ENCODE measurements around the gene CCNG2. TPM values are rescaled to one million over a fixed set of nuclear protein-coding genes. Genes with fewer than 3 reads are reported as not detected.
A peak's percentile ranks its signal among the peaks of the same experiment; 100 is the strongest.

The CCNG2 gene
- total and polyA plus RNA-seq, 2 of the 13 experiments (the other 11 are each of a cell fraction or from before 2014, with no cell fraction given), result 3.9 to 11.5 TPM

- TF ChIP-seq BRCA1 (CRISPR knock-in tag; IDR thresholded peaks at IDR 0.05), result no peak
- no peak for TF ChIP-seq MAF1 (CRISPR knock-in tag; IDR thresholded peaks at IDR 0.05; ENCODE audit: borderline replicate concordance)
- TF ChIP-seq ZNF607 (CRISPR knock-in tag; IDR thresholded peaks at IDR 0.05; ENCODE audit: borderline replicate concordance), result no peak
Measured at GRCh38 chr4:77189412-77189811, 32.4 kb downstream of the CCNG2 start (continued).

- Histone ChIP-seq H3K4me2 (ENCODE audit: low read depth, low read length) (no peak overlapping the region), H3K4me3 (replicated peaks in 1 of 3; ENCODE audit: insufficient read depth in 1 of 3, low read depth in 2 of 3, low read length in 3 of 3) (no peak overlapping the region), H3K9me3 (ENCODE audit: low read length) (no peaks in the 10 kb centered on the region), H3K27ac (ENCODE audit: extremely low read length, insufficient read depth, low read length) (no peak overlapping the region), H4K20me1 (ENCODE audit: insufficient read depth, low read length) (no peaks in the 10 kb centered on the region), H3K4me1 (ENCODE audit: insufficient read depth, low read length) (no peaks in the 10 kb centered on the region), H2AFZ (ENCODE audit: low read length) (no peak overlapping the region), H3K79me2 (ENCODE audit: insufficient read depth, low read length) (no peaks in the 10 kb centered on the region), H3K36me3 (replicated peaks in 1 of 2; ENCODE audit: control insufficient read depth in 1 of 2, insufficient read depth in 2 of 2, low read length in 2 of 2) (no peaks in the 10 kb centered on the region), H3K27me3 (ENCODE audit: control insufficient read depth in 1 of 2, insufficient read depth in 2 of 2, low read length in 2 of 2) (peaks cover 0 to 14% of the 10 kb centered on the region in 2 experiments; a peak in 3 of 5 replicates), H3K9ac (ENCODE audit: insufficient read depth, low read depth, low read length) (no peak overlapping the region)
- WGBS (ENCODE audit: low lambda C conversion rate), result 38% methylated on average over 1 of the region's 1 CpG
- ChIA-PET POLR2A (no interaction called here), CTCF (ENCODE audit: low intra/inter-chr PET ratio, low total read pairs) (no interaction called here)
- FAIRE-seq (no peak), ATAC-seq (no peak; the same call in 2 of the 3 replicates), DNase-seq (ENCODE audit: low spot score) (no peak)
- no TSS peak for BruUV-seq (replicated peaks)
- TF ChIP-seq ZNF282 (IDR thresholded peaks at IDR 0.05; ENCODE audit: partially characterized antibody), result no peak
- TF ChIP-seq FOSL2 (CRISPR knock-in tag; IDR thresholded peaks at IDR 0.05), result peak; percentile 22; the same call in 1 of the 2 replicates
- intact Hi-C loops (cut with micrococcal nuclease; ENCODE audit: unreplicated experiment) (no loop called here), in situ Hi-C loops (cut with HindIII; ENCODE audit: extremely low pct_ligation_motif_present, low pct_unique_long_range_greater_than_20kb) (no loop called here)
Measured at GRCh38 chr4:77190053-77190452, 33.0 kb downstream of the CCNG2 start.

DNA sequence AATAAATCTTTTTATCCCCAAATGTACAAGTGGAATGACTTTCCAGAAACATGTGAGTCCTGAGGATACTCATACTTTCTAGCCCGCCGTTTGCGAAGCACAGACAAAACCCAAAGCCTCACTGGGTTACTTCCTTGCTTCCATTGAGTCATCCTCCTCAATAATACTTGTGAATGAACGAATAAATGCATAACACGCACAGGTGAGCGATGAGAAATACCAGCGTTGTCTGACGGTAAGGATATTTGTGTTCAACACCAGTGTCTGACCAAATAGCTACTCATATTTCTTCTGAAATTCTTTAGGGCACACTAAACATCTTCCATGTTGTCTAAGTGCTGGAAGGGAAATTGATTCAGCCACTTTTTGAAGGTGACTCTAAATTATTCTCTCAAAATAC, 36.0 kb downstream of the CCNG2 start:
- H3K4me1 ChIP-seq (ENCODE audit: insufficient read depth, low read length), result no peaks in the 10 kb centered on the region
- WGBS (ENCODE audit: low lambda C conversion rate), result 73% methylated on average over 8 of the region's 8 CpGs
- no peak overlapping the region for H3K4me3 ChIP-seq (replicated peaks in 1 of 3; ENCODE audit: insufficient read depth in 1 of 3, low read depth in 2 of 3, low read length in 3 of 3)
- POLR2A ChIA-PET, result no interaction called here
- no peaks in the 10 kb centered on the region for H3K36me3 ChIP-seq (replicated peaks in 1 of 2; ENCODE audit: control insufficient read depth in 1 of 2, insufficient read depth in 2 of 2, low read length in 2 of 2)
- H3K27ac ChIP-seq (ENCODE audit: extremely low read length, insufficient read depth, low read length), result no peak overlapping the region
- CTCF ChIA-PET (ENCODE audit: low intra/inter-chr PET ratio, low total read pairs), result no interaction called here
- in situ Hi-C loops (cut with HindIII; ENCODE audit: extremely low pct_ligation_motif_present, low pct_unique_long_range_greater_than_20kb), result no loop called here
- no peaks in the 10 kb centered on the region for H4K20me1 ChIP-seq (ENCODE audit: insufficient read depth, low read length)
- intact Hi-C loops (cut with micrococcal nuclease; ENCODE audit: unreplicated experiment), result no loop called here
- FAIRE-seq (no peak), ATAC-seq (no peak), DNase-seq (ENCODE audit: low spot score) (no peak)
- no peak overlapping the region for H3K4me2 ChIP-seq (ENCODE audit: low read depth, low read length)
- H3K9ac ChIP-seq (ENCODE audit: insufficient read depth, low read depth, low read length), result no peak overlapping the region
- H2AFZ ChIP-seq (ENCODE audit: low read length), result no peak overlapping the region
- peaks cover 0 to 21% of the 10 kb centered on the region in 2 experiments; a peak in 3 of 5 replicates for H3K27me3 ChIP-seq (ENCODE audit: control insufficient read depth in 1 of 2, insufficient read depth in 2 of 2, low read length in 2 of 2)
- H3K79me2 ChIP-seq (ENCODE audit: insufficient read depth, low read length), result no peaks in the 10 kb centered on the region
- no TSS peak for BruUV-seq (replicated peaks)
- TF ChIP-seq DPF2 (CRISPR knock-in tag; IDR thresholded peaks at IDR 0.05; ENCODE audit: borderline replicate concordance, low read depth) (no peak), ZNF451 (CRISPR knock-in tag; IDR thresholded peaks at IDR 0.05) (no peak), ZNF619 (CRISPR knock-in tag; IDR thresholded peaks at IDR 0.05) (no peak), CBX5 (CRISPR knock-in tag; IDR thresholded peaks at IDR 0.05; ENCODE audit: borderline replicate concordance) (no peak), HNRNPUL1 (IDR thresholded peaks at IDR 0.05; ENCODE audit: low read depth, low read length) (no peak), SALL2 (CRISPR knock-in tag; IDR thresholded peaks at IDR 0.05) (no peak)
- H3K9me3 ChIP-seq (ENCODE audit: low read length), result no peaks in the 10 kb centered on the region

Measured in HepG2 (cell line).